Measurements from ENCODE around the gene IL1R2.

Gene IL1R2

GRCh38 chr2:102055346-102055990 is 63.7 kb downstream of the IL1R2 start:
- no peak for DNase-seq (ENCODE audit: insufficient read length, low spot score)
- TF ChIP-seq, protein P1, sequence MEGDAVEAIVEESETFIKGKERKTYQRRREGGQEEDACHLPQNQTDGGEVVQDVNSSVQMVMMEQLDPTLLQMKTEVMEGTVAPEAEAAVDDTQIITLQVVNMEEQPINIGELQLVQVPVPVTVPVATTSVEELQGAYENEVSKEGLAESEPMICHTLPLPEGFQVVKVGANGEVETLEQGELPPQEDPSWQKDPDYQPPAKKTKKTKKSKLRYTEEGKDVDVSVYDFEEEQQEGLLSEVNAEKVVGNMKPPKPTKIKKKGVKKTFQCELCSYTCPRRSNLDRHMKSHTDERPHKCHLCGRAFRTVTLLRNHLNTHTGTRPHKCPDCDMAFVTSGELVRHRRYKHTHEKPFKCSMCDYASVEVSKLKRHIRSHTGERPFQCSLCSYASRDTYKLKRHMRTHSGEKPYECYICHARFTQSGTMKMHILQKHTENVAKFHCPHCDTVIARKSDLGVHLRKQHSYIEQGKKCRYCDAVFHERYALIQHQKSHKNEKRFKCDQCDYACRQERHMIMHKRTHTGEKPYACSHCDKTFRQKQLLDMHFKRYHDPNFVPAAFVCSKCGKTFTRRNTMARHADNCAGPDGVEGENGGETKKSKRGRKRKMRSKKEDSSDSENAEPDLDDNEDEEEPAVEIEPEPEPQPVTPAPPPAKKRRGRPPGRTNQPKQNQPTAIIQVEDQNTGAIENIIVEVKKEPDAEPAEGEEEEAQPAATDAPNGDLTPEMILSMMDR (IDR thresholded peaks at IDR 0.05; ENCODE audit: insufficient read depth, missing control alignments), result no peak
- FAIRE-seq, result no peak

- DNase-seq (ENCODE audit: insufficient read length, low spot score), result no peak
- no peak for FAIRE-seq
- TF ChIP-seq, protein P1 (IDR thresholded peaks at IDR 0.05; ENCODE audit: insufficient read depth, missing control alignments), result no peak
Observed at GRCh38 chr2:102056079-102056581, 64.4 kb downstream of the IL1R2 start.

- DNase-seq (ENCODE audit: insufficient read length, low spot score) (no peak), FAIRE-seq (no peak)
- TF ChIP-seq, protein P1 (IDR thresholded peaks at IDR 0.05; ENCODE audit: insufficient read depth, missing control alignments), result no peak
Observed at GRCh38 chr2:102057502-102058292, 65.9 kb downstream of the IL1R2 start.

- TF ChIP-seq, protein P1 (IDR thresholded peaks at IDR 0.05; ENCODE audit: insufficient read depth, missing control alignments), result no peak
- DNase-seq (ENCODE audit: insufficient read length, low spot score), result no peak
- FAIRE-seq, result no peak
Observed at GRCh38 chr2:102058293-102058833, 66.6 kb downstream of the IL1R2 start.

DNA sequence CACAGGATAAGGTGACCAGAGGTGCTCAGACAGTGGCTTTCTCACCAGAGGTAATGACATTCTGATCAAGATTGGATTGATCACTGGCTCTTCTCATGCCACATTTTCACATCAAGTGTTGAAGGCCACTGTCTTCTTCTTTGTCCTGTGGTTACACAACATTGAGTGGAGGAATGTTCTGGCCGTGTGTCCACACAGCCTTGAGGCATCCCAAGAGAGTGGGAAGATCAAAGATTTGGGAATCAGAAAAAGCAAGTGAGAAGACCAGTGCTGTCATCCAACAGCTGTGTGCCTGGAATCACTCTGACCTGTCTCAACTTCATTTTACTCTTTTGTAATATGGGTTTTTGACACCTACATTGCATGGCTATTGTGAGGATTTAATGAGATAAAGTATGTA is 67.4 kb downstream of the IL1R2 start:
- TF ChIP-seq, protein P1 (IDR thresholded peaks at IDR 0.05; ENCODE audit: insufficient read depth, missing control alignments), result no peak
- DNase-seq (ENCODE audit: insufficient read length, low spot score) (no peak), FAIRE-seq (no peak)

DNA sequence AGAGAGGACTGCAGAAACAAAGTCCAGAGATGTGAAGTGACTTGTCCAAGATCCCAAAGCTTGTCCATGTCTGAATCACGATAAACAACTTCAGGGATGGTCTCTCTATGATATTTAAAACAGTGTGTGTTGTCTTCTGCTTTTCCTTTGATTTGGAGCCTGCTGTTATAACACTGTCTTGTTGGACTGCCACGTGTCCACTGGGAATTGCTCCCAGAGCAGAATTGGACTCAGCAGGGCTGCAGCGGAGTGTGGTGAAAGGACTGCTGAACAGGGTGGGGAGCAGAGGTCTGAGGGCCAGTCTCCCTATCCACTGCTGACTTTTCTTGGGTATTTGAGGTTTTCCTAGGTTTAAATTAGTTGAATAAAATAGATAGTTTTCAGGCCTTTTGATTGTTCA is 68.3 kb downstream of the IL1R2 start:
- TF ChIP-seq, protein P1 (IDR thresholded peaks at IDR 0.05; ENCODE audit: insufficient read depth, missing control alignments), result no peak

More for the DNA sequence above, 68.3 kb downstream of the IL1R2 start:
- FAIRE-seq (no peak), DNase-seq (ENCODE audit: insufficient read length, low spot score) (no peak)

All from D721Med (cell line).